Measurements from ENCODE around the gene NXPE1.

NXPE1 gene

GRCh38 chr11:114556135-114556534 is 3.5 kb downstream of the NXPE1 start:
- Histone ChIP-seq H3K9ac (ENCODE audit: low read depth, low read length) (no peak overlapping the region), H3K9me3 (replicated peaks; ENCODE audit: low read length) (no peaks in the 10 kb centered on the region), H3K4me2 (ENCODE audit: low read length) (no peak overlapping the region), H3K27me3 (ENCODE audit: control insufficient read depth, insufficient read depth, low read length) (no peaks in the 10 kb centered on the region), H3K4me1 (ENCODE audit: control insufficient read depth, insufficient read depth, low read length) (peaks cover 5% of the 10 kb centered on the region), H3K36me3 (ENCODE audit: insufficient read depth, low read length) (no peaks in the 10 kb centered on the region), H3K4me3 (ENCODE audit: low read length) (no peak overlapping the region)

- no peak overlapping the region for H3K4me3 ChIP-seq (ENCODE audit: low read length)
- H3K4me2 ChIP-seq (ENCODE audit: low read length): no peak overlapping the region
- no peaks in the 10 kb centered on the region for H3K27me3 ChIP-seq (ENCODE audit: control insufficient read depth, insufficient read depth, low read length)
- H3K4me1 ChIP-seq (ENCODE audit: control insufficient read depth, insufficient read depth, low read length): peaks cover 5% of the 10 kb centered on the region
- no peaks in the 10 kb centered on the region for H3K36me3 ChIP-seq (ENCODE audit: insufficient read depth, low read length)
- H3K9ac ChIP-seq (ENCODE audit: low read depth, low read length): no peak overlapping the region
- H3K9me3 ChIP-seq (replicated peaks; ENCODE audit: low read length): no peaks in the 10 kb centered on the region
Measured at GRCh38 chr11:114553642-114554041, 6.0 kb downstream of the NXPE1 start.

- H3K36me3 ChIP-seq (ENCODE audit: insufficient read depth, low read length): no peaks in the 10 kb centered on the region
- no peak overlapping the region for H3K4me3 ChIP-seq (ENCODE audit: low read length)
- no peak overlapping the region for H3K9ac ChIP-seq (ENCODE audit: low read depth, low read length)
- H3K27me3 ChIP-seq (ENCODE audit: control insufficient read depth, insufficient read depth, low read length): no peaks in the 10 kb centered on the region
- H3K4me2 ChIP-seq (ENCODE audit: low read length): no peak overlapping the region
- no peaks in the 10 kb centered on the region for H3K9me3 ChIP-seq (replicated peaks; ENCODE audit: low read length)
- peaks cover 5% of the 10 kb centered on the region for H3K4me1 ChIP-seq (ENCODE audit: control insufficient read depth, insufficient read depth, low read length)
Measured at GRCh38 chr11:114551060-114551459, 8.6 kb downstream of the NXPE1 start.

GRCh38 chr11:114525682-114526081 is 34.0 kb downstream of the NXPE1 start:
- Histone ChIP-seq H3K4me2 (ENCODE audit: low read length) (no peak overlapping the region), H3K4me3 (ENCODE audit: low read length) (no peak overlapping the region), H3K4me1 (ENCODE audit: control insufficient read depth, insufficient read depth, low read length) (no peaks in the 10 kb centered on the region), H3K9me3 (replicated peaks; ENCODE audit: low read length) (peaks cover 4% of the 10 kb centered on the region), H3K9ac (ENCODE audit: low read depth, low read length) (no peak overlapping the region), H3K27me3 (ENCODE audit: control insufficient read depth, insufficient read depth, low read length) (no peaks in the 10 kb centered on the region), H3K36me3 (ENCODE audit: insufficient read depth, low read length) (no peaks in the 10 kb centered on the region)

GRCh38 chr11:114524122-114524521 is 35.6 kb downstream of the NXPE1 start:
- Histone ChIP-seq H3K4me1 (ENCODE audit: control insufficient read depth, insufficient read depth, low read length) (no peaks in the 10 kb centered on the region), H3K9me3 (replicated peaks; ENCODE audit: low read length) (peaks cover 4% of the 10 kb centered on the region), H3K4me2 (ENCODE audit: low read length) (no peak overlapping the region), H3K4me3 (ENCODE audit: low read length) (no peak overlapping the region), H3K9ac (ENCODE audit: low read depth, low read length) (no peak overlapping the region), H3K27me3 (ENCODE audit: control insufficient read depth, insufficient read depth, low read length) (no peaks in the 10 kb centered on the region), H3K36me3 (ENCODE audit: insufficient read depth, low read length) (no peaks in the 10 kb centered on the region)

GRCh38 chr11:114522818-114523217 is 36.9 kb downstream of the NXPE1 start:
- no peak overlapping the region for H3K4me3 ChIP-seq (ENCODE audit: low read length)
- no peak overlapping the region for H3K4me2 ChIP-seq (ENCODE audit: low read length)
- H3K9ac ChIP-seq (ENCODE audit: low read depth, low read length): no peak overlapping the region
- H3K36me3 ChIP-seq (ENCODE audit: insufficient read depth, low read length): no peaks in the 10 kb centered on the region
- H3K27me3 ChIP-seq (ENCODE audit: control insufficient read depth, insufficient read depth, low read length): peaks cover 6% of the 10 kb centered on the region
- H3K4me1 ChIP-seq (ENCODE audit: control insufficient read depth, insufficient read depth, low read length): no peaks in the 10 kb centered on the region
- peaks cover 4% of the 10 kb centered on the region for H3K9me3 ChIP-seq (replicated peaks; ENCODE audit: low read length)

GRCh38 chr11:114511538-114511937 is 48.1 kb downstream of the NXPE1 start:
- H3K4me3 ChIP-seq (ENCODE audit: low read length): no peak overlapping the region
- no peaks in the 10 kb centered on the region for H3K9me3 ChIP-seq (replicated peaks; ENCODE audit: low read length)
- H3K27me3 ChIP-seq (ENCODE audit: control insufficient read depth, insufficient read depth, low read length): no peaks in the 10 kb centered on the region
- no peaks in the 10 kb centered on the region for H3K4me1 ChIP-seq (ENCODE audit: control insufficient read depth, insufficient read depth, low read length)
- H3K9ac ChIP-seq (ENCODE audit: low read depth, low read length): no peak overlapping the region
- no peak overlapping the region for H3K4me2 ChIP-seq (ENCODE audit: low read length)
- H3K36me3 ChIP-seq (ENCODE audit: insufficient read depth, low read length): no peaks in the 10 kb centered on the region

GRCh38 chr11:114511079-114511478 is 48.6 kb downstream of the NXPE1 start:
- Histone ChIP-seq H3K4me1 (ENCODE audit: control insufficient read depth, insufficient read depth, low read length) (no peaks in the 10 kb centered on the region), H3K36me3 (ENCODE audit: insufficient read depth, low read length) (no peaks in the 10 kb centered on the region), H3K9me3 (replicated peaks; ENCODE audit: low read length) (no peaks in the 10 kb centered on the region), H3K4me2 (ENCODE audit: low read length) (no peak overlapping the region), H3K9ac (ENCODE audit: low read depth, low read length) (no peak overlapping the region), H3K4me3 (ENCODE audit: low read length) (no peak overlapping the region), H3K27me3 (ENCODE audit: control insufficient read depth, insufficient read depth, low read length) (no peaks in the 10 kb centered on the region)

- no peaks in the 10 kb centered on the region for H3K27me3 ChIP-seq (ENCODE audit: control insufficient read depth, insufficient read depth, low read length)
- H3K4me3 ChIP-seq (ENCODE audit: low read length): no peak overlapping the region
- no peak overlapping the region for H3K4me2 ChIP-seq (ENCODE audit: low read length)
- no peak overlapping the region for H3K9ac ChIP-seq (ENCODE audit: low read depth, low read length)
- no peaks in the 10 kb centered on the region for H3K36me3 ChIP-seq (ENCODE audit: insufficient read depth, low read length)
- H3K4me1 ChIP-seq (ENCODE audit: control insufficient read depth, insufficient read depth, low read length): no peaks in the 10 kb centered on the region
- H3K9me3 ChIP-seq (replicated peaks; ENCODE audit: low read length): no peaks in the 10 kb centered on the region
Measured at GRCh38 chr11:114501901-114502300, 57.8 kb downstream of the NXPE1 start.

- H3K4me1 ChIP-seq (ENCODE audit: control insufficient read depth, insufficient read depth, low read length): no peaks in the 10 kb centered on the region
- H3K27me3 ChIP-seq (ENCODE audit: control insufficient read depth, insufficient read depth, low read length): no peaks in the 10 kb centered on the region
- no peak overlapping the region for H3K9ac ChIP-seq (ENCODE audit: low read depth, low read length)
- H3K4me3 ChIP-seq (ENCODE audit: low read length): no peak overlapping the region
- no peaks in the 10 kb centered on the region for H3K36me3 ChIP-seq (ENCODE audit: insufficient read depth, low read length)
- no peak overlapping the region for H3K4me2 ChIP-seq (ENCODE audit: low read length)
- H3K9me3 ChIP-seq (replicated peaks; ENCODE audit: low read length): no peaks in the 10 kb centered on the region
Measured at GRCh38 chr11:114499756-114500155, 59.9 kb downstream of the NXPE1 start.

- no peaks in the 10 kb centered on the region for H3K36me3 ChIP-seq (ENCODE audit: insufficient read depth, low read length)
- H3K27me3 ChIP-seq (ENCODE audit: control insufficient read depth, insufficient read depth, low read length): no peaks in the 10 kb centered on the region
- H3K9ac ChIP-seq (ENCODE audit: low read depth, low read length): no peak overlapping the region
- no peak overlapping the region for H3K4me3 ChIP-seq (ENCODE audit: low read length)
- H3K9me3 ChIP-seq (replicated peaks; ENCODE audit: low read length): no peaks in the 10 kb centered on the region
- no peaks in the 10 kb centered on the region for H3K4me1 ChIP-seq (ENCODE audit: control insufficient read depth, insufficient read depth, low read length)
- no peak overlapping the region for H3K4me2 ChIP-seq (ENCODE audit: low read length)
Measured at GRCh38 chr11:114496915-114497314, 62.8 kb downstream of the NXPE1 start.

GRCh38 chr11:114483929-114484328 is 75.8 kb downstream of the NXPE1 start:
- H3K4me1 ChIP-seq (ENCODE audit: control insufficient read depth, insufficient read depth, low read length): peaks cover 3% of the 10 kb centered on the region
- no peak overlapping the region for H3K9ac ChIP-seq (ENCODE audit: low read depth, low read length)
- H3K4me2 ChIP-seq (ENCODE audit: low read length): no peak overlapping the region
- no peaks in the 10 kb centered on the region for H3K36me3 ChIP-seq (ENCODE audit: insufficient read depth, low read length)
- H3K4me3 ChIP-seq (ENCODE audit: low read length): no peak overlapping the region
- H3K27me3 ChIP-seq (ENCODE audit: control insufficient read depth, insufficient read depth, low read length): no peaks in the 10 kb centered on the region
- no peaks in the 10 kb centered on the region for H3K9me3 ChIP-seq (replicated peaks; ENCODE audit: low read length)

All from skeletal muscle satellite cell (primary cell).